Embryonic facial prominence (tissue), 1 donor: ENCODE data around the gene ERC2.

Experiments used
- DNase-seq: peaks from one replicate; pipeline ENCODE4 v3.0.0-alpha.2; 2016; ENCODE audit errors: extremely low spot score

ERC2 gene

GRCh38 chr3:55749036-55749435, 719.2 kb downstream of the ERC2 start:
- DNase-seq = no peak

- no peak for DNase-seq
These were observed 721.4 kb downstream of the ERC2 start for GRCh38 chr3:55746808-55747413.

- no peak for DNase-seq
These were observed 725.5 kb downstream of the ERC2 start for GRCh38 chr3:55742832-55743136.

DNA sequence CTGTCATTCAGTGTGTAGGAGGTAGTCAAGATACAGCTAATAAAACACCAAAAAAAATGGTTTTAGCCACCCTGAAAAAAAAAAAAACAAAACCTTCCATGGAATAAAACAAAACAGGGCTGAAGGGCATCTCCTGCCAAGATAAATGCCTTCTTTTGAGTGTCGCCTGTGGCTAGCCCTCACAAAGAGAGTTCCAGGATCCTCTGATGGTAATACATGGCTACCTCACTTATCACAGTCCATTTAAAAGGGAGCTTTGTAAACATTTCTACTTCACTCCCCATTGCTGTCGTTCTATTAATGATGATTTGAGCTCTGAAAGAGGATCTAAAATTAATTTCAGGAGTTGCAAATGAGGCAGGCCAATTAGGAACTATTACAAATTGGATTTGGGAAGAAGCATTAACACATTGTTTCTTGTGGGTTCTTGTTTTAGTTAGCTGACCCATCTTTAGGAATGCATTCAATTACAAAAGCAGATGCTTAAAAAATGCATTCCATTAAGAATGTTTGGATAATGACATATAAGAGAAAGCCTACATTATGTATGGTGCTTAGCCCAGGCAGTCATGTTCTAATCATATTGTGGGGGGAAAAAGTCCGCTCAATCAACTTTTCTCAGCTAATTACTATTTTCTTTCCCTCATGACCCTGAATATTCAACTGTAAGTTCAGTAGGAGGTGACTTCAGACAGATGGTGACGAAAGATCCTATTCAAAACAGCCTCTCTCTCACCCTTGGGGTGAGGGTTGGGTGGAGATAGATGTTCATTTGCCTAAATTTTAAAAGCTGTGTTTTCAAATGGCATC, 726.0 kb downstream of the ERC2 start:
- no peak for DNase-seq

DNA sequence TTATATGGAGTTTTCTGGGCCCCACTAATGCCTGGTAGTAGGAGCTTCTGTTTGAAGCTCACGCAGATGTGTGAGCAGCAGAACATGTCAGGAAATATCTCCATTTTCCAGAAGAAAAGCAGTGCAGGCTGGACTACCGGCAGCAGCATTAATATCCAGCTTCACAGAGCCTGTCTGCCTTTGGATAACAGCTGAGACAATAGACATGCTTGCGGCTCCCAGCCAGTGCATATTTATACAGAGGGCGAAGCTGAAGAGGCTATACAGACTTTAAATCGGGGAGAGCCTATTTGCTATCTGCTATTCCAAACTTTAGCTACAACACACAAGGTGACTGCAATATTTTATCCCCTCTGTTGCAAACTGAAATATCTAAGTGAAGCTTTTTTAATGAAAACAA, 731.1 kb downstream of the ERC2 start:
- DNase-seq = no peak

DNA sequence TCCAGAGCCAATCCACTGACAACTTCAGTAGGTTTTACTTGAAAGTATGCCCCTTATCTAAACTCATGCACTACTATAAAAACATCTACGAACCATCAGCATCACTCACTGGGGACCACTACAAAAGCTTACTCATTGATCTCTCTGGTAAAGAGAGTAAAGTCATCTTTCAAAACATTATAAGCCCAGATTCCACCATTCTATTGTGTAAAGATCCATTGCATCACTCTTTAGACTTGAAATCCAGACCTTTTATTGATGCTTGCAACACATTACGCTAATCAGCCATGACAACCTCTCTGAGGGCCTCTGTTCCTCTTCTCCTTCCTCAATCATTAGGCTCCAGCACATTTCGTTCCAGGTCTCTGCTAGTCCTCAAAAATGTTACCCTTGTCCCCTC, 732.3 kb downstream of the ERC2 start:
- DNase-seq = no peak

DNA sequence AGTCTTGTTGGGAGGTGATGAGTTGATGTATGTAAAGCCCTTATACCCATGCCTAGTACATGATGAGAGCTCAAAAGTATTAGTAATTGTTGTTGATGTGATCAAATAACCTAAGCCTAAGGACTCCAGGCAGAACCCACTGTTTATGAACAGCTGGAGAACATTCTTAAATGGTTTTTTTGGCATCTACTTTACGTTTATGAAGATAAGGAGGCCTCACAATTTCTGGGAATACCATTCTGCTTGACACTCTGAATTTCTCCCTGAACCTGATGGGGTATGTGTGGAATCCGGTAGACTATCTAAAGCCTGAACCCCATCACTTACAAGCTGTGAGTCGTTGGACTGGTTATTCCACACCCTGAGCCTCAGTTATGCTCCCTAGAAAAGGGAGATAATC, 736.5 kb downstream of the ERC2 start:
- no peak for DNase-seq

- DNase-seq = no peak
These were observed 738.7 kb downstream of the ERC2 start for GRCh38 chr3:55729546-55729945.

DNA sequence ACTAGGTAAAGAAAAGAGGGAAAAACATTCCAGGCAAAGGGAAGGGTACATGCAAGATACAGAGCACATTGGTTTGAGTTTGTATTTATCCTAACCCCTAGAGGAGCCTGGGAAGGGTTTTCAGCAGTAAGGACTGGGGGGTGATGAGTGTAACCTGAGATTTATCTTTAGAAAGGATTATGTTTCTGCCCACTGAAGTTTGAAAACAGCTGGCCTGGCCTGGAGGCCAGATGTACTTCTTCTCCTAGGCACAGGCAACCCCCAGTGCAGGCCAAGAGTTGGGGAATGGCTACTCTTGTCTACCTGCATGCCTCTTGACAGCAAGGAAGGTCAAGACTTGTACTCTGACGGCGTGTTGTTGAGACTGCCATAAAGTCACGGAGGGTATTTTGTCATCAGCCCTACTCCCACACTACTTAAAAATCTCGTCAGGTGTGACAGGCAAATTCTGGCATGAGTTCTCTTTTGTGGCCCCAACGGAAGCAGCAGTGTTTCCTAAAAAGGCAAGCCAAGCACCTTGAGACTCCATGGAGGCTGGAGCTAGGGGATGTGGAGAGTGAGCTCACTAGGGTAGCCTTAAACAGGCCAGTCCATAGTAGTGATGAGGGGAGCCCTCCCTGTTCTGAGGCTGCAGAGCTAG, 739.7 kb downstream of the ERC2 start:
- DNase-seq = no peak

GRCh38 chr3:55726501-55726775, 741.8 kb downstream of the ERC2 start:
- no peak for DNase-seq

GRCh38 chr3:55725681-55726500, 742.4 kb downstream of the ERC2 start:
- no peak for DNase-seq

- DNase-seq = peak; percentile 33
These were observed 743.4 kb downstream of the ERC2 start for GRCh38 chr3:55724821-55725220.

GRCh38 chr3:55724407-55724784, 743.9 kb downstream of the ERC2 start:
- no peak for DNase-seq

- no peak for DNase-seq
These were observed 744.4 kb downstream of the ERC2 start for GRCh38 chr3:55723653-55724406.

DNA sequence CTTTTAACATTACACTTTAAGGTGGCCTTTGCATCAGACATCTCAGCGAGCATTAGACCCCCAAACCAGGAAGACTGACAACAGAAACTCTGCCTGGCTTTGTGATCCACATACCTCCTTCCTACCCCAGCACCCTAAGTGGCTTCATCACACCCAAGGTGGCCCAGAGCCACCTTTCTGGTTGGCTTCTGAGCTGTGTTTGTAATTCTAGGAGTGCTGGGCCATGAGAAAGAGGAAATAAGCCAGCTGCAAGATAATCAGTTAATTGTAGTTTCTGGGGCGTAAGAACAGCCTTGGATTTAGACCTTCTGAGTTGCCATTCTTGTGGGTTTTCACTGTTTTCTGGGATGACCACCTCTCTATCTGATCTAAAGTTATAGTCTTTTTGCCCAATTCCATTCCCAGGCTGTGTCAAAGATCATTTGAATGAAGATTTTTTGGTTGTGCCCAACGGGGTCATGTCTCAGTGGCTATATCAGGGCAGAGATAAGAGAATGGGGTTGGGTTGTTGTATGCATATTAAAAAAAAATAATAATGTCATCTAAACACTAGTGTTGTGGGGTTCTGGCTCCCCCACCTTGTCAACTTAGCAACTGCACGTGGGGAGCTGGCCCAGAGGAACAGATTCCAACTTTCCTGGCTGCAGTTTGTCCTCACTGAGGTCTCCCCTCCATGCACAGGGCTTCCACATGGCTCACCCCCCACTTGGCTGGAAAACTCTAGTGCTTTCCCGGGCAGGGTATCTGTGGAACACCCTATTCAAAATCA, 746.4 kb downstream of the ERC2 start:
- no peak for DNase-seq

DNA sequence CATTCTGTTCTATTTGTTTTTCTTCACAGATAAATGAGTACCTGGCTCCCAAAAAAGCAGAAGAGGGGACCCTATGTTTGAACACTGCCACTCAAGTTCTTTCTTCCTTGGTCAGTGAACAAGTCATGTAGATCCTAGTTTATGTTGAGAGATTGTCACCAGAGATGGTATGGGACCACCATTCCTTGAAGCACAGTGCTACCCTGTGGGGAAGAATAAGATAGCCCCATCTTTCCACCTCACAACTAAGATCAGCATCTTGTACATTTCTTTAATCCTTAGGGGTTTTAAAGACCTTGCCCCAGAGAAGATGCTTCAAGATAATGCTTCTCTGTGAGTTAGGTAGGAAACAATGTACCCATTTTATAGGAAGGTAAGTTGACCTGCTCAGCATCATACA, 747.7 kb downstream of the ERC2 start:
- no peak for DNase-seq

DNA sequence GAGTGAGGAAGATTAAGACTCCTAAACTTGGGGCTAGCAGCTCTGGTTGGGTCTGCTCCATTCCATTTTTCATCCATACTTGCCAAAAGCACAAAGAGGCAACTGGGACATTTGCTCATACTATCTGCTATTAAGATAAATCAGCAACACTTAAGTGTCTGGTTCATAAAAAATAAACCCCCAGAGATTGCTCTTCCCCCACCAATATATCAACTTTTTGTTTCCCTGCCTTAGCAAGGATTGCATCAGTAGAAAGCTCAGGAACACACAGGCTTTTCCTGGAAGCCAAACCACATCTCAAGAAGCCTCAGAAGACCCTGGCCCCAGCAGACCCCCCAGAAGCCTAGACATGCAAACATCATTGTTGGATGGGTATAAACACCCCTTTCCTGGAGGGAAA, 748.8 kb downstream of the ERC2 start:
- no peak for DNase-seq

- no peak for DNase-seq
These were observed 749.3 kb downstream of the ERC2 start for GRCh38 chr3:55719006-55719405.

- no peak for DNase-seq
These were observed 749.7 kb downstream of the ERC2 start for GRCh38 chr3:55718521-55718921.

- no peak for DNase-seq
These were observed 750.2 kb downstream of the ERC2 start for GRCh38 chr3:55718074-55718473.

GRCh38 chr3:55717481-55717880, 750.8 kb downstream of the ERC2 start:
- DNase-seq = no peak
